Coronary artery (tissue), 2 donors: ENCODE data around the gene EIF3J.

Experiments used
- DNase-seq: peaks from one replicate; pipeline ENCODE4 v3.0.0-alpha.2; 2017; ENCODE audit warnings: low spot score
- H3K27ac ChIP-seq, 2 donors: fragments of 200-600 bp; sonication (generic); one replicate each; pipeline ENCODE4 v1.5.1; 2016 to 2019
- H3K4me3 ChIP-seq: fragments of 200-600 bp; sonication (generic); 2 replicates; pipeline ENCODE4 v1.5.1; 2016; ENCODE audit warnings: mild to moderate bottlenecking, moderate library complexity
- TF ChIP-seq, protein P1 (sequence below): fragments of 200-600 bp; sonication (generic); IDR thresholded peaks from one replicate; pipeline ENCODE4 v1.5.1; 2019; ENCODE audit warnings: antibody characterized with exemption

Gene EIF3J, protein sequence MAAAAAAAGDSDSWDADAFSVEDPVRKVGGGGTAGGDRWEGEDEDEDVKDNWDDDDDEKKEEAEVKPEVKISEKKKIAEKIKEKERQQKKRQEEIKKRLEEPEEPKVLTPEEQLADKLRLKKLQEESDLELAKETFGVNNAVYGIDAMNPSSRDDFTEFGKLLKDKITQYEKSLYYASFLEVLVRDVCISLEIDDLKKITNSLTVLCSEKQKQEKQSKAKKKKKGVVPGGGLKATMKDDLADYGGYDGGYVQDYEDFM

DNA sequence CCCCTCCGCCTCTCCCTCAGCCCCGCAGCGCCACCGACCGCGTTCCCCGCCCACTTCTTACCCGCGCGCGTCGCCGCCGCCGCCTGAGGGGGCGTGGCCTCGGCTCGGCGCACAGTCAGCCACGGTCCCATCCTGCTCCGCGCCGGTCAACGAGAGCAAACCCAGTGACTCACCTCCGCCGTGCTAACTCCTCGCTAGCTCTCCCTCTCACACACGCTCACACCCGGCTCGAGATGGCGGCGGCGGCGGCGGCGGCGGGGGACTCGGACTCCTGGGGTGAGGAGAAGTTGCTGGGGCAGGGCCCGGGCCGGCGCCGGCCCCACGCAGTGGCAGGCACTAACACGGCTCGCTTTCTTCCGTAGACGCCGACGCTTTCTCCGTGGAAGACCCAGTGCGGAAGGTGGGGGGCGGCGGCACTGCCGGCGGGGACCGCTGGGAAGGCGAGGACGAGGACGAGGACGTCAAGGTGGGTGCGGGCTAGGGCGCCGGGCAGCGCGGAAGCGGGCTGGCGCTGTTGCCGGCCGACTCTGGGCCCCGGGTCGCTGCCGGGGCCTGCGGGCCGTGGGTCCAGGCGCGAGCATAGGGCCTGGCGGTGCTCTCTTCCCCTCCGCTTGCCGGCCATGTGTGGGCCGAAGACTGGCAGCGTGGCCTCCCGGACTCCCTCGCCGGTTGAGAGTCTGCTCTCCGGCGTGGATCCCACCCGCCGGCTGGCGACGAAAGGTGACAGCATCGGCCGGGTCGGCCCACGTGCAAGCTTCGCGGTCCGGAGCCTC, at the start of gene EIF3J:
TSS of gene EIF3J (plus strand) at position 186 of the 773 bp plus-strand sequence. CDS start at position 234, 48 bp downstream.
- H3K27ac ChIP-seq, result peak within 1 kb of the TSS; percentile 97 to 100
- TF ChIP-seq, protein P1, sequence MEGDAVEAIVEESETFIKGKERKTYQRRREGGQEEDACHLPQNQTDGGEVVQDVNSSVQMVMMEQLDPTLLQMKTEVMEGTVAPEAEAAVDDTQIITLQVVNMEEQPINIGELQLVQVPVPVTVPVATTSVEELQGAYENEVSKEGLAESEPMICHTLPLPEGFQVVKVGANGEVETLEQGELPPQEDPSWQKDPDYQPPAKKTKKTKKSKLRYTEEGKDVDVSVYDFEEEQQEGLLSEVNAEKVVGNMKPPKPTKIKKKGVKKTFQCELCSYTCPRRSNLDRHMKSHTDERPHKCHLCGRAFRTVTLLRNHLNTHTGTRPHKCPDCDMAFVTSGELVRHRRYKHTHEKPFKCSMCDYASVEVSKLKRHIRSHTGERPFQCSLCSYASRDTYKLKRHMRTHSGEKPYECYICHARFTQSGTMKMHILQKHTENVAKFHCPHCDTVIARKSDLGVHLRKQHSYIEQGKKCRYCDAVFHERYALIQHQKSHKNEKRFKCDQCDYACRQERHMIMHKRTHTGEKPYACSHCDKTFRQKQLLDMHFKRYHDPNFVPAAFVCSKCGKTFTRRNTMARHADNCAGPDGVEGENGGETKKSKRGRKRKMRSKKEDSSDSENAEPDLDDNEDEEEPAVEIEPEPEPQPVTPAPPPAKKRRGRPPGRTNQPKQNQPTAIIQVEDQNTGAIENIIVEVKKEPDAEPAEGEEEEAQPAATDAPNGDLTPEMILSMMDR, result no peak

DNA sequence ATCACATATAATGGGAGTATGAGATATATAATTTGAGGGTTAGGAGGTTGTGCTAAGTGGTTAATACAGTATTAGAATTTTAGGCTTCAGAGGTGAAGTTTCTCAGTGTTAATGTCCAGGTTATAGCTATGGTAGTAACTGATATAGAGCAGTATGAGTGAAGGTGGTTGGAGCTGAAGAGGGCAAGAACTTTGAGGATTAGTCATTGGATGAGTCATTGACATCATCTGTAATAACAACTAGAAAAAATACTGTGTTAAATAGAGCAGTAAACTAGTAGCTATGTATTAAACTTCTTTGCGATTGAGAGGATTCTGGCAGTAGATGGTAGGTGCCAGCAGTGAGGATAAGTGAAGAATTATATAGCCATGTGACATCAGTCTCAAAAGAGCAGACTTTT, 47.5 kb upstream of the EIF3J start:
- Histone ChIP-seq H3K27ac (no peak overlapping the region), H3K4me3 (no peak overlapping the region)
- DNase-seq, result no peak
- TF ChIP-seq, protein P1, result no peak

More for the DNA sequence above, at the start of gene EIF3J:
- H3K4me3 ChIP-seq, result peak within 1 kb of the TSS; percentile 96
- peak; percentile 79 for DNase-seq

DNA sequence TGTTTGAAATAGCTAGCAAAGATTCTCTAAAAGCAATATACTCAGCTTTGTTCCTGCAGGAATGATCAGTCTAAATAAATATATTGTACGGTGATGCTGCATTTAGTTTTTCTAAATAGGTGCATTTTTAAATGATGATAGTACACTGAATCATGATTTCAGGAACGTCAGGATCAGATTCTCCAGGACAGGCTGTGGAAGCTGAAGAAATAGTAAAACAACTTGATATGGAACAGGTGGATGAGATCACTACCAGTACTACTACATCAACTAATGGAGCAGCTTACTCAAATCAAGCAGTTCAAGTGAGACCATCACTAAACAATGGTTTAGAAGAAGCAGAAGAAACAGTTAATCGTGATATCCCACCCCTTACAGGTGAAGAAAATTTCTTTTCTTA, 46.3 kb upstream of the EIF3J start:
- TF ChIP-seq, protein P1, result no peak
- no peak overlapping the region for H3K27ac ChIP-seq
- H3K4me3 ChIP-seq, result no peak overlapping the region
- no peak for DNase-seq

DNA sequence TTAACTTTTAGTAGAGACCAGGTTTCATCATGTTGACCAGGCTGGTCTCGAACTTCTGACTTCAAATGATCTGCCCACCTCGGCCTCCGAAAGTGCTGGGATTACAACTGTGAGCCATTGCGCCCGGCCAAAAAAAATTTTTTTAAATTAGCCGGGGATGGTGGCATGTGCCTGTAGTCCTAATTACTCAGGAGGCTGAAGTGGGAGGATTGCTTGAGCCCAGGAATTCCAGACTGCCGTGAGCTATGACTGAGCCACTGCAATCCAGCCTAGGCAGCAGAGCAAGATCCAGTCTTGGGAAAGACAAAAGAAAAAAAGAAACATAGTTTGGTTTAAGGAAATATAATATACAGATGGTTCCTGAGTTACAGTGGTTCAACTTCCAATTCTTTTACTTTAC, 44.9 kb upstream of the EIF3J start:
- TF ChIP-seq, protein P1, result no peak
- Histone ChIP-seq H3K4me3 (no peak overlapping the region), H3K27ac (no peak overlapping the region)
- no peak for DNase-seq

DNA sequence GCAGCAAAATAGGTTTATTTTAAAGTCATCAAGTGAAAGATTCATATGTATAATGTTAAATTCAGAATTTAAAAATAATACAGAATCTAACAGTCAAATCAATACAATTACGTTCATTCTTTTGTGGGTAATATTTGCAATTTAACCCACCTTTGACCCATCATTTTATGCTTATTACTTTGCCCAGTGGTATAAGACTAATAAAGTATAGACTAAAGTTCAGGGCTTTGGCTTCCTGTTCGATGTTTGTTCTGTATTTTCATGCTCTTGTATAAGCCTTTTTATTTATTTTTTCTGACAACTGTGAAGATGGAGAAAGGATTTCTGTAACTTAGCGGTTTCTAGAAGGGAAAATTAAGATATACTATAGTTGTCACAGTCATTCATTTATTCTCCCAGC, 44.3 kb upstream of the EIF3J start:
- no peak for DNase-seq
- H3K4me3 ChIP-seq, result no peak overlapping the region
- TF ChIP-seq, protein P1, result no peak
- H3K27ac ChIP-seq, result no peak overlapping the region

DNA sequence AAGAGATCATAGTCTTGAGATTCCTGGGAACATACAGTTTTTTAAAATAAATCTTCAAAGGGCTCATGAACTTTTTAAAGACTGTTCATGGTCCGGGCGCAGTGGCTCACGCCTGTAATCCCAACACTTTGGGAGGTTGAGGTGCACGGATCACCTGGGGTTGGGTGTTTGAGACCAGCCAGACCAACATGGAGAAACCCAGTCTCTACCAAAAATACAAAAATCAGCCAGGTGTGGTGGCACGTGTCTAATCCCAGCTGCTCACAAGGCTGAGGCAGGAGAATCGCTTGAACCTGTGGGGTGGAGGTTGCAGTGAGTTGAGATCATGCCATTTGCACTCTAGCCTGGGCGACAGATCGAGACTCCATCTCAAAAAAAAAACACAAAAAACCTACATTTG, 41.4 kb upstream of the EIF3J start:
- no peak for DNase-seq
- TF ChIP-seq, protein P1, result no peak
- no peak overlapping the region for H3K27ac ChIP-seq
- H3K4me3 ChIP-seq, result no peak overlapping the region

DNA sequence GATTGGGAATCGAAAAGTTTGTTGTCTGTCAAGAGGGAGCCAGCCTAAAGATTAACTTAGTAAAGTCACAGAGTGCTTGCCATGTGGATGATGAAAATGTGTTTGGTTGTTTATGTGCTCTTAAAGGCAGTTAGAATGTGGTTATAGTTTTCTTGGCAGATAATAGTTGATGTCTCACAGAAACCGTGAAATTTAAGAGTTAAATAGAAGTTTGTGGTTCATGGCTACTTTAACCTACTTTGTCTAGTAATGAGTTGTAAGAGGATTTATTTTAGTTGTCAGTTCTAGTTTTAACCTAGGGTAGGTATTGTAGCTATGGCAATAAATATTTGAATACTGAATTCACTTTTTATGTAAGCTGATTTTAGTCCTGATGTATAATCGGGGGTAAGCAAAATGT, 36.4 kb upstream of the EIF3J start:
- no peak overlapping the region for H3K27ac ChIP-seq
- no peak overlapping the region for H3K4me3 ChIP-seq
- no peak for DNase-seq
- TF ChIP-seq, protein P1, result no peak
